HepG2 (cell line): ENCODE measurements around the gene E2F8. TPM values are rescaled to one million over a fixed set of nuclear protein-coding genes. Genes with fewer than 3 reads are reported as not detected.

Source experiments
- ATAC-seq: fragments of 200-7000 bp; cut with Tn5 transposase; 3 replicates; pipeline ENCODE4 v1.9.1; 2020; ENCODE audit warnings: mild to moderate bottlenecking, moderate library complexity
- BruUV-seq: library from RNA; stranded (reverse); fragments of 400-500 nt; replicated peaks from 2 replicates; lab custom pipeline; 2021; lab: Mats Ljungman, UMichigan
- CTCF ChIA-PET: fragments of 300-600 bp; formaldehyde crosslinking; extraction: SDS; loops from one replicate; lab custom pipeline; 2021; ENCODE audit warnings: low total read pairs, inconsistent platforms, low intra/inter-chr PET ratio; lab: Yijun Ruan, JAX
- POLR2A ChIA-PET: fragments of 350-600 bp; sonication (Branson Sonifier 250); formaldehyde crosslinking; loops from one replicate; lab custom pipeline; 2020; ENCODE audit warnings: antibody characterized with exemption, inconsistent platforms; lab: Yijun Ruan, JAX
- DNase-seq: peaks from one replicate; pipeline ENCODE4 v3.0.0-alpha.2; 2015; ENCODE audit warnings: low spot score
- FAIRE-seq: peaks from 3 replicates; lab custom pipeline; 2011; peaks lifted over from hg19 to GRCh38; lab: Jason Lieb, UNC
- H2AFZ ChIP-seq: one replicate; pipeline ENCODE4 v1.6.1; 2011; ENCODE audit warnings: low read length, inconsistent platforms
- H3K27ac ChIP-seq: fragments of 300-600 bp; 3 replicates; pipeline ENCODE4 v1.8.0; 2011; ENCODE audit warnings: mixed run types, mild to moderate bottlenecking, mixed read lengths, low read length, inconsistent platforms; ENCODE audit not compliant: insufficient read depth; ENCODE audit errors: extremely low read length
- H3K27me3 ChIP-seq, 2 experiments: fragments of 200-600 bp in 1 of 2; 2 replicates in 1 of 2; 3 replicates in 1 of 2; pipeline versions ENCODE4 v1.6.0 to v1.8.0; 2011; ENCODE audit warnings: low read length in 2 of 2, mild to moderate bottlenecking in 2 of 2, moderate library complexity in 2 of 2, inconsistent platforms in 1 of 2; ENCODE audit not compliant: insufficient read depth in 2 of 2, control insufficient read depth in 1 of 2
- H3K36me3 ChIP-seq, 2 experiments: fragments of 200-600 bp in 1 of 2; replicated peaks in 1 of 2; 2 replicates in 1 of 2; 3 replicates in 1 of 2; pipeline versions ENCODE4 v1.5.1 to v1.8.0; 2011; ENCODE audit warnings: low read length in 2 of 2, inconsistent platforms in 1 of 2; ENCODE audit not compliant: insufficient read depth in 2 of 2, control insufficient read depth in 1 of 2
- H3K4me1 ChIP-seq: 2 replicates; pipeline ENCODE4 v1.5.1; 2012; ENCODE audit warnings: low read length, inconsistent platforms; ENCODE audit not compliant: insufficient read depth
- H3K4me2 ChIP-seq: 2 replicates; pipeline ENCODE4 v1.6.0; 2011; ENCODE audit warnings: low read depth, low read length, inconsistent platforms
- H3K4me3 ChIP-seq, 3 experiments: fragments of 200-600 bp in 1 of 3; sonication (generic), shearing (Covaris generic) in 1 of 3; replicated peaks in 1 of 3; 2 replicates each; pipeline ENCODE4 v1.5.1; 2011 to 2016; ENCODE audit warnings: low read length in 3 of 3, inconsistent platforms in 2 of 3, low read depth in 2 of 3, mild to moderate bottlenecking in 2 of 3, control low read depth in 1 of 3, mixed read lengths in 1 of 3; ENCODE audit not compliant: insufficient read depth in 1 of 3
- H3K79me2 ChIP-seq: one replicate; pipeline ENCODE4 v1.6.1; 2011; ENCODE audit warnings: low read length, inconsistent platforms; ENCODE audit not compliant: insufficient read depth
- H3K9ac ChIP-seq: 2 replicates; pipeline ENCODE4 v1.6.0; 2011; ENCODE audit warnings: mild to moderate bottlenecking, low read depth, low read length, inconsistent platforms; ENCODE audit not compliant: insufficient read depth
- H3K9me3 ChIP-seq: 2 replicates; pipeline ENCODE4 v1.5.1; 2012; ENCODE audit warnings: mild to moderate bottlenecking, low read length
- H4K20me1 ChIP-seq: 2 replicates; pipeline ENCODE4 v1.6.0; 2011; ENCODE audit warnings: inconsistent platforms, mild to moderate bottlenecking, low read length, moderate library complexity; ENCODE audit not compliant: insufficient read depth
- ARNT ChIP-seq: fragments of 450-650 bp; IDR thresholded peaks from 2 replicates; pipeline ENCODE4 v1.6.1; 2017
- SOX13 ChIP-seq, 3 experiments: fragments of 450-650 bp in 1 of 3; sonication (generic) in 1 of 3; formaldehyde crosslinking in 1 of 3; IDR thresholded peaks in 2 of 3; conservative IDR thresholded peaks in 1 of 3; 2 replicates each; pipeline versions ENCODE4 v1.5.0 to v1.6.1; 2016 to 2020; ENCODE audit warnings: antibody characterized with exemption in 1 of 3, mild to moderate bottlenecking in 1 of 3, missing compliant biosample characterization in 1 of 3, missing genetic modification reagents in 1 of 3, moderate library complexity in 1 of 3
- THAP11 ChIP-seq: IDR thresholded peaks from 2 replicates; pipeline ENCODE4 v1.6.1; 2016; ENCODE audit warnings: missing biosample characterization, missing genetic modification reagents
- ZNF629 ChIP-seq: sonication (generic); formaldehyde crosslinking; conservative IDR thresholded peaks from 2 replicates; pipeline ENCODE4 v1.5.0; 2020; ENCODE audit warnings: missing genetic modification reagents
- ZNF652 ChIP-seq: IDR thresholded peaks from 2 replicates; pipeline ENCODE4 v1.6.1; 2016; ENCODE audit warnings: low read depth, borderline replicate concordance
- in situ Hi-C: cut with HindIII; loops from 2 replicates; pipeline ENCODE4 v1.10.0; 2017; ENCODE audit warnings: low pct_unique_long_range_greater_than_20kb; ENCODE audit not compliant: extremely low pct_ligation_motif_present
- intact Hi-C: fragments of 100-400 bp; cut with micrococcal nuclease; formaldehyde crosslinking; loops from one replicate; pipeline ENCODE4 v1.10.0; 2022; ENCODE audit not compliant: unreplicated experiment
- polyA plus RNA-seq, 8 experiments: library from polyadenylated mRNA; depleted of rRNA in 3 of 8; stranded (reverse) in 7 of 8; unstranded in 1 of 8; fragments of >200 nt; fragmentation: Illumina TruSeq in 4 of 8; extraction: Trizol in 4 of 8; gene quantifications; 2 replicates each; pipeline versions ENCODE4 v1.2.1 to v1.2.3, GENCODE V29; 2011 to 2016; ENCODE audit warnings: low read depth in 4 of 8, missing spikeins in 1 of 8, mixed read lengths in 1 of 8; ENCODE audit not compliant: insufficient read depth in 1 of 8
- total RNA-seq, 5 experiments: library from RNA; depleted of rRNA; stranded (reverse); fragments of >200 nt; fragmentation: Illumina TruSeq; extraction: Trizol; gene quantifications; 2 replicates each; pipeline ENCODE4 v1.2.3, GENCODE V29; 2016; ENCODE audit warnings: low read depth in 1 of 5
- TF ChIP-seq, protein P1 (sequence below): sonication (generic); formaldehyde crosslinking; IDR thresholded peaks from 2 replicates; pipeline ENCODE4 v1.5.0; 2020; ENCODE audit warnings: mild to moderate bottlenecking, missing genetic modification reagents, borderline replicate concordance

The E2F8 gene
- total and polyA plus RNA-seq, 2 of the 13 experiments (the other 11 are each of a cell fraction or from before 2014, with no cell fraction given) = 3.3 to 8.9 TPM

GRCh38 chr11:19244084-19244483 lies 3.3 kb upstream of the E2F8 start (continued):
- TF ChIP-seq, protein P1, sequence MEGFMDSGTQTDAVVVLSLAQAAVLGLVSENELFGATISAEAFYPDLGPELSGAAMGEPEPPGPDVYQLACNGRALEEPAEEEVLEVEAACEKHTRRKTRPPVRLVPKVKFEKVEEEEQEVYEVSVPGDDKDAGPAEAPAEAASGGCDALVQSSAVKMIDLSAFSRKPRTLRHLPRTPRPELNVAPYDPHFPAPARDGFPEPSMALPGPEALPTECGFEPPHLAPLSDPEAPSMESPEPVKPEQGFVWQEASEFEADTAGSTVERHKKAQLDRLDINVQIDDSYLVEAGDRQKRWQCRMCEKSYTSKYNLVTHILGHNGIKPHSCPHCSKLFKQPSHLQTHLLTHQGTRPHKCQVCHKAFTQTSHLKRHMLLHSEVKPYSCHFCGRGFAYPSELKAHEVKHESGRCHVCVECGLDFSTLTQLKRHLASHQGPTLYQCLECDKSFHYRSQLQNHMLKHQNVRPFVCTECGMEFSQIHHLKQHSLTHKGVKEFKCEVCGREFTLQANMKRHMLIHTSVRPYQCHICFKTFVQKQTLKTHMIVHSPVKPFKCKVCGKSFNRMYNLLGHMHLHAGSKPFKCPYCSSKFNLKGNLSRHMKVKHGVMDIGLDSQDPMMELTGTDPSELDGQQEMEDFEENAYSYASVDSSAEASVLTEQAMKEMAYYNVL = no peak
- no peak for TF ChIP-seq ARNT
- no peak for TF ChIP-seq SOX13 (IDR thresholded peaks at IDR 0.05)
- peak in 1 of 2 experiments; percentile 34; a peak in 1 of 4 replicates for TF ChIP-seq SOX13 (CRISPR knock-in tag; conservative IDR thresholded peaks at IDR 0.05 in 1 of 2, IDR thresholded peaks at IDR 0.05 in 1 of 2)

GRCh38 chr11:19243613-19244012 lies 2.9 kb upstream of the E2F8 start:
- Histone ChIP-seq H3K9me3 (no peaks in the 10 kb centered on the region), H4K20me1 (no peaks in the 10 kb centered on the region), H3K4me1 (peaks cover 35% of the 10 kb centered on the region), H3K4me3 (no peak overlapping the region), H3K9ac (no peak overlapping the region), H2AFZ (no peak overlapping the region), H3K79me2 (peaks cover 9% of the 10 kb centered on the region), H3K36me3 (no peaks in the 10 kb centered on the region)
- POLR2A ChIA-PET = no interaction called here
- in situ Hi-C loops = no loop called here
- TF ChIP-seq ZNF629 (CRISPR knock-in tag) (peak; percentile 80), THAP11 (no peak), ZNF652 (CRISPR knock-in tag) (peak; percentile 79; the same call in 1 of the 2 replicates)
- TF ChIP-seq, all 625 proteins: peak for 2
- Histone ChIP-seq H3K4me2 (no peak overlapping the region), H3K27ac (no peak overlapping the region), H3K27me3 (no peaks in the 10 kb centered on the region; a peak in 1 of 5 replicates)
- ATAC-seq (no peak), DNase-seq (no peak), FAIRE-seq (no peak)
- BruUV-seq = no TSS peak
- intact Hi-C loops = no loop called here
- CTCF ChIA-PET = no interaction called here
